Body of pancreas (tissue), 4 donors: ENCODE measurements around the gene YKT6. TPM values are rescaled to one million over a fixed set of nuclear protein-coding genes. Genes with fewer than 3 reads are reported as not detected.
A peak's percentile ranks its signal among the peaks of the same experiment; 100 is the strongest.

Experiments used
- ATAC-seq: fragments of 150-250 bp; one replicate; pipeline ENCODE4 v1.9.1; 2016
- DNase-seq, 4 donors: peaks; one replicate each; pipeline ENCODE4 v3.0.0-alpha.2; 2019
- H3K27ac ChIP-seq, 4 donors: fragments of 200-600 bp; sonication (generic); 1 replicate in 3 of 4; 2 replicates in 1 of 4; pipeline versions ENCODE4 v1.5.1 to v1.6.1; 2016 to 2019; ENCODE audit warnings: mild to moderate bottlenecking in 1 of 4, mixed read lengths in 1 of 4, moderate library complexity in 1 of 4
- H3K27me3 ChIP-seq, 2 donors: fragments of 200-600 bp; sonication (generic); one replicate each; pipeline ENCODE4 v1.6.0; 2016; ENCODE audit warnings: mild to moderate bottlenecking in 1 of 2
- H3K36me3 ChIP-seq, 2 donors: fragments of 200-600 bp; sonication (generic); replicated peaks in 1 of 2; 2 replicates each; pipeline ENCODE4 v1.5.1; 2016; ENCODE audit warnings: low read depth in 2 of 2; ENCODE audit not compliant: insufficient read depth in 1 of 2
- H3K4me1 ChIP-seq: fragments of 200-600 bp; sonication (generic); one replicate; pipeline ENCODE4 v1.6.0; 2016
- H3K4me3 ChIP-seq, 2 donors: fragments of 200-600 bp; sonication (generic); 1 replicate in 1 of 2; 2 replicates in 1 of 2; pipeline ENCODE4 v1.5.1; 2016 to 2019
- H3K9me3 ChIP-seq, 3 donors: fragments of 200-600 bp; sonication (generic); 1 replicate in 2 of 3; 2 replicates in 1 of 3; pipeline ENCODE4 v1.5.1; 2016
- CTCF ChIP-seq, 7 experiments: fragments of 450-650 bp in 4 of 7; fragments of 200-600 bp in 3 of 7; sonication (generic) in 3 of 7; IDR thresholded peaks; one replicate each; pipeline ENCODE4 v1.5.1; 2016 to 2019; ENCODE audit warnings: antibody characterized with exemption in 7 of 7
- POLR2A ChIP-seq, 3 donors: fragments of 450-650 bp; IDR thresholded peaks; one replicate each; pipeline ENCODE4 v1.6.1; 2016; ENCODE audit warnings: antibody characterized with exemption in 3 of 3, mild to moderate bottlenecking in 2 of 3
- WGBS, 2 donors: methylation state at CpG; one replicate each; pipeline ENCODE4 v1.1.5; 2017; 5-methylcytosine and 5-hydroxymethylcytosine counted together
- intact Hi-C: fragments of 100-400 bp; cut with DNase I; formaldehyde crosslinking; loops from one replicate; pipeline ENCODE4 v1.15.1; 2023
- total RNA-seq, 2 donors: library from RNA; depleted of rRNA; stranded (reverse); fragments of >200 nt; gene quantifications; one replicate each; pipeline ENCODE4 v1.1.0, GENCODE V29; 2016

The YKT6 gene
- total RNA-seq, 2 donors from 2014 or later = 37.6 to 55.4 TPM

GRCh38 chr7:44224080-44224973, 23.5 kb downstream of the YKT6 start:
- intact Hi-C loops = no loop called here
- no peaks in the 10 kb centered on the region for H3K36me3 ChIP-seq
- ATAC-seq (peak; percentile 77), DNase-seq (peak; percentile 70 to 94 (median 86))
- H3K27ac ChIP-seq = peak overlapping the region; percentile 23 to 62 (median 46)
- 45 to 46% methylated on average over 16 to 18 of the region's 18 CpGs for WGBS, 2 donors
- peaks cover 24% of the 10 kb centered on the region for H3K4me1 ChIP-seq
- TF ChIP-seq POLR2A (IDR thresholded peaks at IDR 0.05) (no peak), CTCF (IDR thresholded peaks at IDR 0.05) (no peak)
- no peaks in the 10 kb centered on the region for H3K9me3 ChIP-seq
- no peak overlapping the region for H3K4me3 ChIP-seq
- H3K27me3 ChIP-seq = no peaks in the 10 kb centered on the region

- WGBS, 2 donors = 68 to 75% methylated on average over 1 to 10 of the region's 10 CpGs
- intact Hi-C loops = no loop called here
- TF ChIP-seq POLR2A (IDR thresholded peaks at IDR 0.05) (no peak), CTCF (IDR thresholded peaks at IDR 0.05) (no peak)
- no peak for ATAC-seq
- Histone ChIP-seq H3K27me3 (no peaks in the 10 kb centered on the region), H3K4me1 (peaks cover 24% of the 10 kb centered on the region), H3K9me3 (no peaks in the 10 kb centered on the region), H3K4me3 (no peak overlapping the region), H3K36me3 (no peaks in the 10 kb centered on the region), H3K27ac (peak overlapping the region in 3 of 4 donors; percentile 32 to 62 (median 59))
- DNase-seq = no peak
Measured at GRCh38 chr7:44224974-44225565, 24.3 kb downstream of the YKT6 start.

GRCh38 chr7:44225566-44226395, 25.0 kb downstream of the YKT6 start:
- Histone ChIP-seq H3K27ac (no peak overlapping the region), H3K9me3 (no peaks in the 10 kb centered on the region), H3K4me1 (peaks cover 24% of the 10 kb centered on the region), H3K4me3 (no peak overlapping the region), H3K36me3 (no peaks in the 10 kb centered on the region), H3K27me3 (no peaks in the 10 kb centered on the region)
- 77 to 89% methylated on average over 20 to 26 of the region's 26 CpGs for WGBS, 2 donors
- TF ChIP-seq CTCF (IDR thresholded peaks at IDR 0.05) = no peak
- TF ChIP-seq POLR2A (IDR thresholded peaks at IDR 0.05) = no peak
- ATAC-seq = no peak
- intact Hi-C loops = no loop called here
- no peak for DNase-seq

GRCh38 chr7:44226396-44226753, 25.6 kb downstream of the YKT6 start:
- no peaks in the 10 kb centered on the region for H3K36me3 ChIP-seq
- H3K4me1 ChIP-seq = peaks cover 24% of the 10 kb centered on the region
- ATAC-seq = no peak
- H3K27me3 ChIP-seq = no peaks in the 10 kb centered on the region
- no peak overlapping the region for H3K27ac ChIP-seq
- WGBS, 2 donors = 76 to 90% methylated on average over 9 to 16 of the region's 17 CpGs
- DNase-seq = no peak
- intact Hi-C loops = no loop called here
- H3K4me3 ChIP-seq = no peak overlapping the region
- H3K9me3 ChIP-seq = no peaks in the 10 kb centered on the region
- no peak for TF ChIP-seq CTCF (IDR thresholded peaks at IDR 0.05)
- no peak for TF ChIP-seq POLR2A (IDR thresholded peaks at IDR 0.05)
